Measurements from ENCODE around the gene HTR4. TPM values are rescaled to one million over a fixed set of nuclear protein-coding genes. Genes with fewer than 3 reads are reported as not detected.

The HTR4 gene
- total and polyA plus RNA-seq, 2 donors (not counting 3 experiments of a cell fraction or from before 2014, with no cell fraction given): not detected

GRCh38 chr5:148554621-148555020 is 99.7 kb downstream of the HTR4 start:
- intact Hi-C loops (cut with micrococcal nuclease) (no loop called here), dilution Hi-C loops (cut with MboI; ENCODE audit: extremely low pct_ligation_motif_present, low sequenced_read_pairs) (no loop called here)
- Histone ChIP-seq H4K20me1 (replicated peaks; ENCODE audit: control insufficient read depth, extremely low read depth, insufficient read depth, low read length) (no peaks in the 10 kb centered on the region), H2AFZ (ENCODE audit: low read depth, low read length) (no peak overlapping the region), H3K4me2 (ENCODE audit: insufficient read depth, low read length) (no peak overlapping the region), H3K9me3 (replicated peaks; ENCODE audit: control insufficient read depth, insufficient read depth, low read length) (no peaks in the 10 kb centered on the region), H3K9ac (replicated peaks; ENCODE audit: extremely low read depth, insufficient read depth, low read length) (no peak overlapping the region), H3K27me3 (ENCODE audit: control insufficient read depth in 2 of 2, insufficient read depth in 2 of 2, low read length in 2 of 2) (peaks cover 0 to under 1% of the 10 kb centered on the region in 2 experiments), H3K4me1 (ENCODE audit: control insufficient read depth, extremely low read depth, insufficient read depth, low read length) (peaks cover 1% of the 10 kb centered on the region), H3K9me1 (replicated peaks; ENCODE audit: control insufficient read depth, extremely low read depth, insufficient read depth, low read length) (no peaks in the 10 kb centered on the region), H3K36me3 (ENCODE audit: control insufficient read depth in 2 of 2, extremely low read depth in 1 of 2, insufficient read depth in 2 of 2, low read length in 2 of 2) (no peaks in the 10 kb centered on the region), H3K4me3 (replicated peaks in 1 of 3; ENCODE audit: insufficient read depth in 1 of 3, low read depth in 1 of 3, low read length in 3 of 3) (no peak overlapping the region), H3K79me2 (ENCODE audit: control insufficient read depth, insufficient read depth, low read length) (no peaks in the 10 kb centered on the region), H3K27ac (ENCODE audit: insufficient read depth, low read depth, low read length) (no peak overlapping the region)
- ChIA-PET CTCF (interaction anchor here (1.2 kb wide), 1 partner anchor 8 kb away, joined by 3 read pairs; no protein-coding TSS in a partner anchor), POLR2A (no interaction called here)
- FAIRE-seq (no peak), DNase-seq (ENCODE audit: low read depth, low spot score) (no peak)
- no TSS peak for BruUV-seq (replicated peaks)
- no peak for TF ChIP-seq MYC (IDR thresholded peaks at IDR 0.05; ENCODE audit: low read depth, low read length)
- TF ChIP-seq MAX (IDR thresholded peaks at IDR 0.05; ENCODE audit: insufficient read depth, insufficient read length): no peak
- no peak for TF ChIP-seq POLR2A (IDR thresholded peaks at IDR 0.05; ENCODE audit: low read depth, low read length)

GRCh38 chr5:148543727-148544126 is 110.6 kb downstream of the HTR4 start:
- Histone ChIP-seq H3K36me3 (ENCODE audit: control insufficient read depth in 2 of 2, extremely low read depth in 1 of 2, insufficient read depth in 2 of 2, low read length in 2 of 2) (no peaks in the 10 kb centered on the region), H3K27ac (ENCODE audit: insufficient read depth, low read depth, low read length) (no peak overlapping the region), H3K4me1 (ENCODE audit: control insufficient read depth, extremely low read depth, insufficient read depth, low read length) (no peaks in the 10 kb centered on the region), H3K9ac (replicated peaks; ENCODE audit: extremely low read depth, insufficient read depth, low read length) (no peak overlapping the region), H4K20me1 (replicated peaks; ENCODE audit: control insufficient read depth, extremely low read depth, insufficient read depth, low read length) (no peaks in the 10 kb centered on the region), H3K9me1 (replicated peaks; ENCODE audit: control insufficient read depth, extremely low read depth, insufficient read depth, low read length) (no peaks in the 10 kb centered on the region), H3K27me3 (ENCODE audit: control insufficient read depth in 2 of 2, insufficient read depth in 2 of 2, low read length in 2 of 2) (peaks cover 2 to 4% of the 10 kb centered on the region in 2 experiments), H3K79me2 (ENCODE audit: control insufficient read depth, insufficient read depth, low read length) (no peaks in the 10 kb centered on the region), H2AFZ (ENCODE audit: low read depth, low read length) (no peak overlapping the region), H3K4me3 (replicated peaks in 1 of 3; ENCODE audit: insufficient read depth in 1 of 3, low read depth in 1 of 3, low read length in 3 of 3) (no peak overlapping the region), H3K4me2 (ENCODE audit: insufficient read depth, low read length) (no peak overlapping the region), H3K9me3 (replicated peaks; ENCODE audit: control insufficient read depth, insufficient read depth, low read length) (no peaks in the 10 kb centered on the region)
- ChIA-PET POLR2A (no interaction called here), CTCF (interaction anchor here (1.4 kb wide), 1 partner anchor 187 kb away, joined by 4 read pairs; no protein-coding TSS in a partner anchor)
- no TSS peak for BruUV-seq (replicated peaks)
- dilution Hi-C loops (cut with MboI; ENCODE audit: extremely low pct_ligation_motif_present, low sequenced_read_pairs) (no loop called here), intact Hi-C loops (cut with micrococcal nuclease) (no loop called here)
- FAIRE-seq (no peak), DNase-seq (ENCODE audit: low read depth, low spot score) (no peak)
- TF ChIP-seq FOS (IDR thresholded peaks at IDR 0.05; ENCODE audit: borderline replicate concordance, insufficient read depth, low read length): no peak
- no peak for TF ChIP-seq GATA2 (IDR thresholded peaks at IDR 0.05; ENCODE audit: insufficient read depth, insufficient read length, low read depth, low read length)
